ENCODE measurements around the gene RAB9A.

The RAB9A gene

GRCh38 chrX:13698432-13698831 is 9.5 kb downstream of the RAB9A start:
- TF ChIP-seq GLIS3 (CRISPR knock-in tag; IDR thresholded peaks at IDR 0.05) (no peak), SNAI2 (CRISPR knock-in tag; IDR thresholded peaks at IDR 0.05) (no peak), POU6F1 (CRISPR knock-in tag; IDR thresholded peaks at IDR 0.05; ENCODE audit: borderline replicate concordance, low read depth) (no peak), BACH2 (CRISPR knock-in tag; IDR thresholded peaks at IDR 0.05; ENCODE audit: borderline replicate concordance) (no peak), ZFP30 (CRISPR knock-in tag; IDR thresholded peaks at IDR 0.05) (no peak), TCF4 (CRISPR knock-in tag; IDR thresholded peaks at IDR 0.05; ENCODE audit: borderline replicate concordance) (no peak)
- ATAC-seq, result no peak

GRCh38 chrX:13699183-13699826 is 10.4 kb downstream of the RAB9A start:
- no peak for ATAC-seq
- no peak for TF ChIP-seq BACH2 (CRISPR knock-in tag; IDR thresholded peaks at IDR 0.05; ENCODE audit: borderline replicate concordance)
- TF ChIP-seq GLIS3 (CRISPR knock-in tag; IDR thresholded peaks at IDR 0.05), result no peak
- TF ChIP-seq PPARA (CRISPR knock-in tag; IDR thresholded peaks at IDR 0.05; ENCODE audit: borderline replicate concordance), result no peak
- no peak for TF ChIP-seq ISL1 (CRISPR knock-in tag; IDR thresholded peaks at IDR 0.05)
- TF ChIP-seq ZNF70 (CRISPR knock-in tag; IDR thresholded peaks at IDR 0.05), result no peak
- TF ChIP-seq ZNF8 (CRISPR knock-in tag; IDR thresholded peaks at IDR 0.05), result no peak
- TF ChIP-seq CREB5 (CRISPR knock-in tag; IDR thresholded peaks at IDR 0.05; ENCODE audit: low read depth), result no peak
- no peak for TF ChIP-seq SNAI2 (CRISPR knock-in tag; IDR thresholded peaks at IDR 0.05)
- TF ChIP-seq RARB (CRISPR knock-in tag; IDR thresholded peaks at IDR 0.05), result no peak
- no peak for TF ChIP-seq CSDC2 (CRISPR knock-in tag; IDR thresholded peaks at IDR 0.05)
- TF ChIP-seq OSR1 (CRISPR knock-in tag; IDR thresholded peaks at IDR 0.05), result no peak
- no peak for TF ChIP-seq TOX (CRISPR knock-in tag; IDR thresholded peaks at IDR 0.05; ENCODE audit: borderline replicate concordance)
- TF ChIP-seq ZNF565 (CRISPR knock-in tag; conservative IDR thresholded peaks at IDR 0.05; ENCODE audit: low read depth), result no peak
- TF ChIP-seq, protein P1, sequence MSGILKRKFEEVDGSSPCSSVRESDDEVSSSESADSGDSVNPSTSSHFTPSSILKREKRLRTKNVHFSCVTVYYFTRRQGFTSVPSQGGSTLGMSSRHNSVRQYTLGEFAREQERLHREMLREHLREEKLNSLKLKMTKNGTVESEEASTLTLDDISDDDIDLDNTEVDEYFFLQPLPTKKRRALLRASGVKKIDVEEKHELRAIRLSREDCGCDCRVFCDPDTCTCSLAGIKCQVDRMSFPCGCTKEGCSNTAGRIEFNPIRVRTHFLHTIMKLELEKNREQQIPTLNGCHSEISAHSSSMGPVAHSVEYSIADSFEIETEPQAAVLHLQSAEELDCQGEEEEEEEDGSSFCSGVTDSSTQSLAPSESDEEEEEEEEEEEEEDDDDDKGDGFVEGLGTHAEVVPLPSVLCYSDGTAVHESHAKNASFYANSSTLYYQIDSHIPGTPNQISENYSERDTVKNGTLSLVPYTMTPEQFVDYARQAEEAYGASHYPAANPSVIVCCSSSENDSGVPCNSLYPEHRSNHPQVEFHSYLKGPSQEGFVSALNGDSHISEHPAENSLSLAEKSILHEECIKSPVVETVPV (CRISPR knock-in tag; IDR thresholded peaks at IDR 0.05), result no peak
- no peak for TF ChIP-seq ESRRG (CRISPR knock-in tag; IDR thresholded peaks at IDR 0.05)
- no peak for TF ChIP-seq POU6F1 (CRISPR knock-in tag; IDR thresholded peaks at IDR 0.05; ENCODE audit: borderline replicate concordance, low read depth)
- no peak for TF ChIP-seq ZFP3 (CRISPR knock-in tag; IDR thresholded peaks at IDR 0.05)
- TF ChIP-seq, protein P2, sequence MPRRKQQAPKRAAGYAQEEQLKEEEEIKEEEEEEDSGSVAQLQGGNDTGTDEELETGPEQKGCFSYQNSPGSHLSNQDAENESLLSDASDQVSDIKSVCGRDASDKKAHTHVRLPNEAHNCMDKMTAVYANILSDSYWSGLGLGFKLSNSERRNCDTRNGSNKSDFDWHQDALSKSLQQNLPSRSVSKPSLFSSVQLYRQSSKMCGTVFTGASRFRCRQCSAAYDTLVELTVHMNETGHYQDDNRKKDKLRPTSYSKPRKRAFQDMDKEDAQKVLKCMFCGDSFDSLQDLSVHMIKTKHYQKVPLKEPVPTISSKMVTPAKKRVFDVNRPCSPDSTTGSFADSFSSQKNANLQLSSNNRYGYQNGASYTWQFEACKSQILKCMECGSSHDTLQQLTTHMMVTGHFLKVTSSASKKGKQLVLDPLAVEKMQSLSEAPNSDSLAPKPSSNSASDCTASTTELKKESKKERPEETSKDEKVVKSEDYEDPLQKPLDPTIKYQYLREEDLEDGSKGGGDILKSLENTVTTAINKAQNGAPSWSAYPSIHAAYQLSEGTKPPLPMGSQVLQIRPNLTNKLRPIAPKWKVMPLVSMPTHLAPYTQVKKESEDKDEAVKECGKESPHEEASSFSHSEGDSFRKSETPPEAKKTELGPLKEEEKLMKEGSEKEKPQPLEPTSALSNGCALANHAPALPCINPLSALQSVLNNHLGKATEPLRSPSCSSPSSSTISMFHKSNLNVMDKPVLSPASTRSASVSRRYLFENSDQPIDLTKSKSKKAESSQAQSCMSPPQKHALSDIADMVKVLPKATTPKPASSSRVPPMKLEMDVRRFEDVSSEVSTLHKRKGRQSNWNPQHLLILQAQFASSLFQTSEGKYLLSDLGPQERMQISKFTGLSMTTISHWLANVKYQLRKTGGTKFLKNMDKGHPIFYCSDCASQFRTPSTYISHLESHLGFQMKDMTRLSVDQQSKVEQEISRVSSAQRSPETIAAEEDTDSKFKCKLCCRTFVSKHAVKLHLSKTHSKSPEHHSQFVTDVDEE (CRISPR knock-in tag; IDR thresholded peaks at IDR 0.05), result no peak
- TF ChIP-seq ZC3H10 (CRISPR knock-in tag; IDR thresholded peaks at IDR 0.05), result no peak

DNA sequence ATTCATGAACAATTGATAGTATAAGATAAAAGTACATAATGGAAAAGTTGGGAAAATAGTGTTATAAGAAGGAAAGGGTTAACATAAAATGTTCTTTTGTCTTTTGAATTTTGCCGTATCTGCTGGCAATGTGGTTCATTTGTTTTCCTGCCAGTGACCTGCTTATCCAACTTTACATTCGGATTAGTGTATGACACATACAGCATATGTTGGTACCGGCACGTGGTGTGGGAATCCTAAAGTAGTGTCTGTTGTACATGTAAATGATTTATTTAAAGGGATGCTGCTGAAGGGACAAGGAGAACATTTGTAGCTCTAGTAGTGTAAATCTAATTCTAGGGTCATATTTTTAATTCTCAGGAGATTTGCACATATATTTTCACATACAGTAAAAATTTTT is 11.5 kb downstream of the RAB9A start:
- TF ChIP-seq ARNTL (CRISPR knock-in tag; IDR thresholded peaks at IDR 0.05; ENCODE audit: borderline replicate concordance, low read depth) (no peak), GLIS3 (CRISPR knock-in tag; IDR thresholded peaks at IDR 0.05) (no peak), PATZ1 (CRISPR knock-in tag; IDR thresholded peaks at IDR 0.05; ENCODE audit: borderline replicate concordance) (no peak), ZFP30 (CRISPR knock-in tag; IDR thresholded peaks at IDR 0.05) (no peak)
- ATAC-seq, result no peak

All from SK-N-SH treated with all-trans-retinoic acid at 6 μM for 48 hours (cell line).